ENCODE measurements around the gene MCF2L2. TPM values are rescaled to one million over a fixed set of nuclear protein-coding genes. Genes with fewer than 3 reads are reported as not detected.

MCF2L2 gene
- total and polyA plus RNA-seq, 9 of the 15 experiments (the other 6 are each of a cell fraction or from before 2014, with no cell fraction given), result 0.56 to 4.2 (median 3.0) TPM

DNA sequence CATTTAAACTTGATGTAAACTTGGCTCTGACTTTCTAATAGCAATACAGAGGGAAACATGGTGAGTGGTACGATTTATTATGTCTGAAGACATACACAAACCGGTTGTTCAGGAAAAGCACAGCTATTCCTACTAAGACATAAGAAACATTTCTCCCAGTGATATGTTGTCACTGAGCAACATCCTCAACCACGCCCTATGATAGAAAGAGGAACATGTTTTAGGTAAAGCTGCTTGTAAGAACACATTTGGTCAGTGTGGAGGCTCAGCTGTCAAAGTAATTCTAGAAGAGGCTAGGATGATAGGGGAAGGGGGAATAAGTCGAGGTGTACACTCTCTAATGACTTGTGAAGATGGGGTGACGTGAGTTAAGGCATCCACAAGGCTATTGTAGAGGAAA is 218.1 kb downstream of the MCF2L2 start (continued):
- TF ChIP-seq ZNF780A (CRISPR knock-in tag; IDR thresholded peaks at IDR 0.05) (no peak), ZBTB11 (CRISPR knock-in tag; IDR thresholded peaks at IDR 0.05) (no peak)

- in situ Hi-C loops (cut with MboI) (no loop called here), intact Hi-C loops (cut with micrococcal nuclease) (no loop called here)
- H3K4me3 ChIP-seq, result no peak overlapping the region
- no peak overlapping the region for H3K9ac ChIP-seq (ENCODE audit: insufficient read depth in 1 of 2, low read depth in 2 of 2, low read length in 2 of 2)
- ChIA-PET POLR2A (no interaction called here), CTCF (ENCODE audit: low intra/inter-chr PET ratio) (interaction anchor here (0.6 kb wide), 1 partner anchor 37 kb away, joined by 4 read pairs; no protein-coding TSS in a partner anchor)
- H4K20me1 ChIP-seq (replicated peaks; ENCODE audit: control insufficient read depth, insufficient read depth, low read length), result no peaks in the 10 kb centered on the region
- no peak for ATAC-seq
- H2AFZ ChIP-seq (ENCODE audit: low read depth, low read length), result no peak overlapping the region
- no peaks in the 10 kb centered on the region for H3K9me3 ChIP-seq (replicated peaks; ENCODE audit: control insufficient read depth, insufficient read depth, low read depth, low read length)
- no peaks in the 10 kb centered on the region for H3K27me3 ChIP-seq (ENCODE audit: control insufficient read depth in 2 of 2, insufficient read depth in 2 of 2, low read length in 2 of 2)
- H3K9me1 ChIP-seq (ENCODE audit: control insufficient read depth, insufficient read depth, low read length), result no peaks in the 10 kb centered on the region
- no peak for FAIRE-seq
- no peak overlapping the region for H3K27ac ChIP-seq (ENCODE audit: extremely low read depth, low read depth, low read length)
- H3K36me3 ChIP-seq (ENCODE audit: control insufficient read depth, insufficient read depth, low read length), result no peaks in the 10 kb centered on the region; the same call in 2 of the 3 replicates
- BruUV-seq (replicated peaks), result no TSS peak
- H3K4me2 ChIP-seq (ENCODE audit: insufficient read depth, low read length), result no peak overlapping the region
- H3K4me1 ChIP-seq (replicated peaks in 1 of 2; ENCODE audit: control insufficient read depth in 2 of 2, insufficient read depth in 2 of 2, low read length in 2 of 2), result peaks cover 3 to 5% of the 10 kb centered on the region in 2 experiments; a peak in 3 of 5 replicates
- H3K79me2 ChIP-seq (ENCODE audit: control insufficient read depth, insufficient read depth, low read length), result no peaks in the 10 kb centered on the region
- 24% methylated on average over 2 of the region's 2 CpGs for WGBS (ENCODE audit: insufficient coverage, low coverage, missing lambda C conversion rate)
- no peak for DNase-seq (ENCODE audit: extremely low read depth in 1 of 4, low spot score in 3 of 4)
- TF ChIP-seq CHD2 (IDR thresholded peaks at IDR 0.05; ENCODE audit: low read depth, low read length) (no peak), ZNF143 (CRISPR knock-in tag; IDR thresholded peaks at IDR 0.05) (no peak), ZZZ3 (IDR thresholded peaks at IDR 0.05) (no peak), BRCA1 (IDR thresholded peaks at IDR 0.05) (no peak), BRCA1 (CRISPR knock-in tag; IDR thresholded peaks at IDR 0.05) (no peak), TAF7 (tag; IDR thresholded peaks at IDR 0.05) (no peak), RUNX1 (IDR thresholded peaks at IDR 0.05; ENCODE audit: low read depth) (no peak)
- TF ChIP-seq, protein P1, sequence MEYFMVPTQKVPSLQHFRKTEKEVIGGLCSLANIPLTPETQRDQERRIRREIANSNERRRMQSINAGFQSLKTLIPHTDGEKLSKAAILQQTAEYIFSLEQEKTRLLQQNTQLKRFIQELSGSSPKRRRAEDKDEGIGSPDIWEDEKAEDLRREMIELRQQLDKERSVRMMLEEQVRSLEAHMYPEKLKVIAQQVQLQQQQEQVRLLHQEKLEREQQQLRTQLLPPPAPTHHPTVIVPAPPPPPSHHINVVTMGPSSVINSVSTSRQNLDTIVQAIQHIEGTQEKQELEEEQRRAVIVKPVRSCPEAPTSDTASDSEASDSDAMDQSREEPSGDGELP (CRISPR knock-in tag; IDR thresholded peaks at IDR 0.05; ENCODE audit: borderline replicate concordance), result no peak
- TF ChIP-seq, protein P2, sequence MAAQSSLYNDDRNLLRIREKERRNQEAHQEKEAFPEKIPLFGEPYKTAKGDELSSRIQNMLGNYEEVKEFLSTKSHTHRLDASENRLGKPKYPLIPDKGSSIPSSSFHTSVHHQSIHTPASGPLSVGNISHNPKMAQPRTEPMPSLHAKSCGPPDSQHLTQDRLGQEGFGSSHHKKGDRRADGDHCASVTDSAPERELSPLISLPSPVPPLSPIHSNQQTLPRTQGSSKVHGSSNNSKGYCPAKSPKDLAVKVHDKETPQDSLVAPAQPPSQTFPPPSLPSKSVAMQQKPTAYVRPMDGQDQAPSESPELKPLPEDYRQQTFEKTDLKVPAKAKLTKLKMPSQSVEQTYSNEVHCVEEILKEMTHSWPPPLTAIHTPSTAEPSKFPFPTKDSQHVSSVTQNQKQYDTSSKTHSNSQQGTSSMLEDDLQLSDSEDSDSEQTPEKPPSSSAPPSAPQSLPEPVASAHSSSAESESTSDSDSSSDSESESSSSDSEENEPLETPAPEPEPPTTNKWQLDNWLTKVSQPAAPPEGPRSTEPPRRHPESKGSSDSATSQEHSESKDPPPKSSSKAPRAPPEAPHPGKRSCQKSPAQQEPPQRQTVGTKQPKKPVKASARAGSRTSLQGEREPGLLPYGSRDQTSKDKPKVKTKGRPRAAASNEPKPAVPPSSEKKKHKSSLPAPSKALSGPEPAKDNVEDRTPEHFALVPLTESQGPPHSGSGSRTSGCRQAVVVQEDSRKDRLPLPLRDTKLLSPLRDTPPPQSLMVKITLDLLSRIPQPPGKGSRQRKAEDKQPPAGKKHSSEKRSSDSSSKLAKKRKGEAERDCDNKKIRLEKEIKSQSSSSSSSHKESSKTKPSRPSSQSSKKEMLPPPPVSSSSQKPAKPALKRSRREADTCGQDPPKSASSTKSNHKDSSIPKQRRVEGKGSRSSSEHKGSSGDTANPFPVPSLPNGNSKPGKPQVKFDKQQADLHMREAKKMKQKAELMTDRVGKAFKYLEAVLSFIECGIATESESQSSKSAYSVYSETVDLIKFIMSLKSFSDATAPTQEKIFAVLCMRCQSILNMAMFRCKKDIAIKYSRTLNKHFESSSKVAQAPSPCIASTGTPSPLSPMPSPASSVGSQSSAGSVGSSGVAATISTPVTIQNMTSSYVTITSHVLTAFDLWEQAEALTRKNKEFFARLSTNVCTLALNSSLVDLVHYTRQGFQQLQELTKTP (IDR thresholded peaks at IDR 0.05; ENCODE audit: low read depth in 1 of 2, partially characterized antibody in 2 of 2), result no peak
- TF ChIP-seq, protein P3, sequence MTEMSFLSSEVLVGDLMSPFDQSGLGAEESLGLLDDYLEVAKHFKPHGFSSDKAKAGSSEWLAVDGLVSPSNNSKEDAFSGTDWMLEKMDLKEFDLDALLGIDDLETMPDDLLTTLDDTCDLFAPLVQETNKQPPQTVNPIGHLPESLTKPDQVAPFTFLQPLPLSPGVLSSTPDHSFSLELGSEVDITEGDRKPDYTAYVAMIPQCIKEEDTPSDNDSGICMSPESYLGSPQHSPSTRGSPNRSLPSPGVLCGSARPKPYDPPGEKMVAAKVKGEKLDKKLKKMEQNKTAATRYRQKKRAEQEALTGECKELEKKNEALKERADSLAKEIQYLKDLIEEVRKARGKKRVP (CRISPR knock-in tag; IDR thresholded peaks at IDR 0.05), result no peak
These were observed 219.6 kb downstream of the MCF2L2 start for GRCh38 chr3:183208800-183209199.
